IPS DF 4.7 (cell line): Measurements from ENCODE around the gene GRP.

Source experiments
- DNase-seq: peaks from one replicate; pipeline ENCODE4 v3.0.0-alpha.2; 2013; ENCODE audit warnings: low spot score; ENCODE audit errors: extremely low read depth

GRP gene

GRCh38 chr18:59267503-59268126 is 47.7 kb downstream of the GRP start:
- no peak for DNase-seq

DNA sequence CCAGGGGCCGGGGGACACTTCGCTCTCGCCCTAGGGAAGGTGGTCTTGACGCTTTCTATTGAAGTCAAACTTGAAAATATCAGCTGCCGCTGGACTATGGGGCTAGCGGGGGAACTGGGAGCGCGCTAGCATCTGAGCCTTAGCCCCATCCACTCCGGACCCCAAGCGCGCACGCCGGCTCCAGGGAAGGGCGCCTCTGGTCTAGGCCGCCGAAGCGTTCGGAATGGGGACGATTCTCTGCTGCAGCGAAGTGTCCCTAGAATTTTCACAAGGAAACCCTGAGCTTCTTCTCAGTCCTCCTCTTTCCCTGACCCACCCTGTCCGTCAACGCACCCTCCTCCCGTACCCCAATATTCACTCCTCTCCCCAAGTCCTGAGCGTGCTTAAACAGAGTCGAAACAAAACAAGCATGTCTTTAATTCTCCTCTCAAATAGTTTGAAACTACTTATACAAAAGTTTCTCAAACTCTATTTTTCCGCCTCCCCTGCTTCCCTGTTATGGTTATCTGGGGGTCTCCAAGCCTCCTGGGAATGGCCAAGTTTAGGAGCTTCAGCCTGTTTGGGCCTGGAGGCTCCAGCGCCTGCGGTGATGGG is 48.3 kb downstream of the GRP start:
- no peak for DNase-seq

- no peak for DNase-seq
Observed at GRCh38 chr18:59268721-59269562, 49.0 kb downstream of the GRP start.

DNA sequence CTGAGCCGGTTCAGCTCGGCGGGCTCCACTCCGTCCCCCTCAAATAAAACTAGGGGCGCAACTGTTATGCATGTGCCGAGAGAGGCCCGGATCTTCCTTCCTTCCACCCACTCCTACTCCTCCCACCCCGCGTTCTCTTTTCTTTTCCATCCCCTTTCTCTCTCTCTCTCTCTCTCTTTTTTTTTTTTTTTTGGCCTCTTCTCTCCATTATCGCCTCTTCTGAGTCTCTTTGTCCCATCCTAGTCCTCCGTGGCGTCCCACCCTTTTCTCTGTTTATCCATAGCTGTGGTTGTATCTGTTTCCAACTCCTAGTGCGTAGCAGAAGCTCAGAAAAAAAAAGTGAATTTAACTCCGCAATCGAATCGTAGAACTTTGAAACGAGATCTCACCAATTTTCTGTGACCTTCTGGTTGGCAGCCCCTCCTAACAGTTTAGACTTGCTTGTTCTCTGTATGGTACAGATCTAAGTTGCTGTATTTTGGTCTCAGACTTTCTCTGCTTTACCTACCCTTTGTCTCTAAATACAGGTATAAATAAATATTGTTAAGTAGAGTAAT is 49.7 kb downstream of the GRP start:
- no peak for DNase-seq

GRCh38 chr18:59270689-59271257 is 50.8 kb downstream of the GRP start:
- no peak for DNase-seq

GRCh38 chr18:59271606-59272220 is 51.8 kb downstream of the GRP start:
- DNase-seq = no peak

- DNase-seq = no peak
Observed at GRCh38 chr18:59272221-59272888, 52.4 kb downstream of the GRP start.

- DNase-seq = no peak
Observed at GRCh38 chr18:59272891-59273758, 53.2 kb downstream of the GRP start, which contains the start of gene RAX. Gene RAX (minus strand): TSS chr18:59273454. CDS start chr18:59273206, 248 bp downstream.

DNA sequence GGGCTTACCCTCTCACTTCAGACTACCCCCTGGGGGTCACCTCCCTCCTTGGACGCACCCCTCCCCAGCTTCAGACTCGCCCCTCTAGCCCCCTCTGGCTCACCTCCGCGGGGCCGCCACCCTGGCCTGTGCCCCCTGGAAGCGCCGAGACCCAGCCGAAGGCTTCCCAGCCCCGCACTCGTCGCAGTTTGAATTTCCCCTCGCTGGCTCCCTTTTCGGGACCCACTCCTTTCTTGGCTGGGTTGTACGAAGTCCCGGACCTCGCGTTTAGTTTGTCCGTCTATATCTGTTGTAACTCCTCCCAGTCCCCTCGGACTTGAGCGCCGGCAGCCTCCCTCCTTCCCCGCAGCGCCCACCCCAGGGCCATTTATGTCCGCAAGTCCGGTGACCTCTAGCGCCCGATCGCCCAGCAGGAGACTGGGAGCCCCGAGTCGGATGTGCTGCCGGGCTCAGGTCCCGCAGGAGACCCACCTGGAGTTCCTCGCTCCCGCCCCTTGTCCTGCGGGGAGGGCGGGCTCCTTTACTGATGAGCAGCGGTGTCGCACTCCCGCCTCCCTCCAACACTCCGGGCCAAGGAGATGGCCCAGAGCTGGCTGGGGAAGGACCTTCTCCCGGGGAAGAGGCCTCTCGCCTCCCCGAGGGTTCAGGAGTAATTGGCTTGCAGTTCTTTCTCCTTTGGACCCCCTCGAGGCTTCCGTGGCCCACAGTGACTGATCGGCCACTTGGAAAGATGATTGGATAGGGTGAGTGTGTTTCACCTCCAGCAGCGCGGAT is 54.0 kb downstream of the GRP start:
- DNase-seq = no peak

DNA sequence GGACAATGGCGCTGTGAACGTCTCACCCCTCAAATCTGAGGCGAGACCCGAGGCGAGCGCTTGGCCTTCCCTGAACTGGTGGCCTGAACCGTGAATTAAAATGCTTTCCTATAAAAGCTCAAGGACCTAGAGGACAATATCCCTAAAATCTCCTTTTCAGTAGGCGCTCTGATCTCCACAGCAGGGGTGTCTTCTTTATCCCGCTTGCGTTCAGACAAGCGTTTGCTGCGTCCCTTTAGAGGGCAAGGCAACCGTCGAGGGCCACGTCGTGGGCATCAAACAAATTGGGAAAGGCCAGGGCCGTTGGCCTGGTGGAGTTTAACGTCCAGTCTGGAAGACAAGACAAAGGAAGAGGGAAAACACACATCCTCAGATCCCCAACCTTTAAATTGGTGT is 54.6 kb downstream of the GRP start:
- no peak for DNase-seq

GRCh38 chr18:59275406-59275949 is 55.5 kb downstream of the GRP start:
- no peak for DNase-seq

- no peak for DNase-seq
Observed at GRCh38 chr18:59276047-59276446, 56.1 kb downstream of the GRP start.

DNA sequence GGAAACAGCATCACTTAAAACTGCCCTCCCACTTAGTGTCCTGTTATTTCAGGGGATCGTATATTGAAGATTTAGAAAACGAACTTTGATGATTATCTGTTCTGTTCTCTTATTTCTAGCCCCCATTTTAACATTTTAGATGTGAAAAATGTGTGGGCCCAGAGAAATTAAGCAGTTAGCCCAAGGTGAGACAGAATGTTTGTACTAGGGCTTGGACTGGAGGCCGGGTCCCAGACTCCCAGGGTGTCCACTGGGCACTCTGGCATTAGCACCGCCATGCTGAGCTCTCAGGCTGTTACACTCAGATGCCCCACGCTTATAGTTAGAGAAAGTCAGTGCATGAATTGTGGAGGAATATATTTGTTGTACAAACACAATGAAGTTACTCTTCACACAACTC is 58.8 kb downstream of the GRP start:
- DNase-seq = no peak

GRCh38 chr18:59279193-59279592 is 59.2 kb downstream of the GRP start:
- DNase-seq = no peak

- DNase-seq = no peak
Observed at GRCh38 chr18:59279722-59280121, 59.8 kb downstream of the GRP start.
